ENCODE data around the gene CRYBG3. TPM values are rescaled to one million over a fixed set of nuclear protein-coding genes. Genes with fewer than 3 reads are reported as not detected.

CRYBG3 gene
- total RNA-seq, 1 donor from 2014 or later, result 30.1 TPM

DNA sequence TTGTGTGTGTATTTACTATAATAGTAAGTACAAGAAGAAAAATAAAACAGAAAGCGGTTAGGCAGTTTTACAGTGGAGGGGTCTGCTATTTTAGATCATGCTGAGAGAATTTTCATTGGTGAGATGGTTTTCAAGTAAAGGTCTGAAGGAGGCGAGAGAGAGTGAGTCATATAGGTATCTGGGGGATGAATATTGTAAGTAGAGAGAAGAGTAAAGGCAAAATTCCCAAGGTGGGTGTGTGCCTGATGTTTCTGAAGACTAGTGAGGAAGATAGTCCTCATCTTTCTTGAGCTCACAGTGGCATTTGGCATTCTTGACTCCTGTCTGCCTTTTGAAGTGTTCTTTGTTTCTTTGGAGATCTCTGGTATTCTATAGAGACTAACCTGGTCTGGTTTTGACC, 38.6 kb downstream of the CRYBG3 start:
- H3K27me3 ChIP-seq (ENCODE audit: low read depth), result no peaks in the 10 kb centered on the region
- no peaks in the 10 kb centered on the region for H3K9me3 ChIP-seq
- no peaks in the 10 kb centered on the region for H3K36me3 ChIP-seq
- H3K4me1 ChIP-seq, result peaks cover 8% of the 10 kb centered on the region
- TF ChIP-seq, protein P1, sequence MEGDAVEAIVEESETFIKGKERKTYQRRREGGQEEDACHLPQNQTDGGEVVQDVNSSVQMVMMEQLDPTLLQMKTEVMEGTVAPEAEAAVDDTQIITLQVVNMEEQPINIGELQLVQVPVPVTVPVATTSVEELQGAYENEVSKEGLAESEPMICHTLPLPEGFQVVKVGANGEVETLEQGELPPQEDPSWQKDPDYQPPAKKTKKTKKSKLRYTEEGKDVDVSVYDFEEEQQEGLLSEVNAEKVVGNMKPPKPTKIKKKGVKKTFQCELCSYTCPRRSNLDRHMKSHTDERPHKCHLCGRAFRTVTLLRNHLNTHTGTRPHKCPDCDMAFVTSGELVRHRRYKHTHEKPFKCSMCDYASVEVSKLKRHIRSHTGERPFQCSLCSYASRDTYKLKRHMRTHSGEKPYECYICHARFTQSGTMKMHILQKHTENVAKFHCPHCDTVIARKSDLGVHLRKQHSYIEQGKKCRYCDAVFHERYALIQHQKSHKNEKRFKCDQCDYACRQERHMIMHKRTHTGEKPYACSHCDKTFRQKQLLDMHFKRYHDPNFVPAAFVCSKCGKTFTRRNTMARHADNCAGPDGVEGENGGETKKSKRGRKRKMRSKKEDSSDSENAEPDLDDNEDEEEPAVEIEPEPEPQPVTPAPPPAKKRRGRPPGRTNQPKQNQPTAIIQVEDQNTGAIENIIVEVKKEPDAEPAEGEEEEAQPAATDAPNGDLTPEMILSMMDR (IDR thresholded peaks at IDR 0.05), result no peak
- intact Hi-C loops (cut with DNase I), result no loop called here
- ATAC-seq, result no peak
- no peak overlapping the region for H3K27ac ChIP-seq
- DNase-seq, result no peak
- H3K4me3 ChIP-seq, result no peak overlapping the region

DNA sequence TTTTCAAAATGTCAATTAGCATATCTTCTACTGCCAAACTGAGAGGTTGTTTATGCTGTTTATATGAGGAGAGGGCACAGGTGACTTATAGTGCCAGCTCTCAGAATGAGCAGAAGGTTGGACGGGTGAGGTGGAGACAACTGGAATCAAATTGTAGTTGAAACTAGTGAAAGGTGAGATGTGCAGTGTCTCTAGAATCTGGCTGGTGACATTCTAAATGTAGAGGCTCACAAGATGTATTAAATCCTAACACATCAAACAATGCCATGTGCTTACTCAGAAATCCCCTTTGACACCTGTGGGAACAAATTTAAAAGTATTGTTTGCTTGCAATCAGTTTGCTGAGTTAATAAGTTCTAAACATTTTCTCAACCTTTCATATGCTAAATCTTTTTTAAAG, 40.8 kb downstream of the CRYBG3 start:
- no peaks in the 10 kb centered on the region for H3K36me3 ChIP-seq
- ATAC-seq (no peak), DNase-seq (no peak)
- H3K27ac ChIP-seq, result no peak overlapping the region
- TF ChIP-seq, protein P1 (IDR thresholded peaks at IDR 0.05), result no peak
- no peaks in the 10 kb centered on the region for H3K9me3 ChIP-seq
- no peaks in the 10 kb centered on the region for H3K27me3 ChIP-seq (ENCODE audit: low read depth)
- no peak overlapping the region for H3K4me3 ChIP-seq
- H3K4me1 ChIP-seq, result peaks cover 8% of the 10 kb centered on the region
- intact Hi-C loops (cut with DNase I), result no loop called here

DNA sequence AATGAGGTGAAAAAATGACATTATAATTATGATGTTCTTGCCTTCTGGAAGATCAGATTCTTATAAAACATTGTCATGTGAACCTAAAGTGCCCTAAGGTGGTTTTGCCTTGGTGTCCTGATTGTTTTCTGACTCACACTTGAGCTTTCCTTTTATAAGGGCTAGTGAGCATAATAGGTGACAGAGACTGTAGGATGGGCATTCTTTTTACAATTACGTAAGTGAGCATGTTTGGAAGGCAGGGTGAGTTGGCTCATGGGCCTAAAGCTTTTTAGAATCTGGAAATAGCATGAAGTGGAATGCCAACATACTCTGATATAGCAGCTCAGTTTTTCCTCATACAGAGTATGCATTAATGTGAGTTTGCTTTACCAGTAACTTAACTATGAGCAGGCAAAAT, 41.2 kb downstream of the CRYBG3 start:
- TF ChIP-seq, protein P1 (IDR thresholded peaks at IDR 0.05), result no peak
- DNase-seq (no peak), ATAC-seq (no peak)
- no peak overlapping the region for H3K27ac ChIP-seq
- no peak overlapping the region for H3K4me3 ChIP-seq
- intact Hi-C loops (cut with DNase I), result no loop called here
- H3K4me1 ChIP-seq, result peaks cover 8% of the 10 kb centered on the region
- no peaks in the 10 kb centered on the region for H3K27me3 ChIP-seq (ENCODE audit: low read depth)
- no peaks in the 10 kb centered on the region for H3K36me3 ChIP-seq
- no peaks in the 10 kb centered on the region for H3K9me3 ChIP-seq

DNA sequence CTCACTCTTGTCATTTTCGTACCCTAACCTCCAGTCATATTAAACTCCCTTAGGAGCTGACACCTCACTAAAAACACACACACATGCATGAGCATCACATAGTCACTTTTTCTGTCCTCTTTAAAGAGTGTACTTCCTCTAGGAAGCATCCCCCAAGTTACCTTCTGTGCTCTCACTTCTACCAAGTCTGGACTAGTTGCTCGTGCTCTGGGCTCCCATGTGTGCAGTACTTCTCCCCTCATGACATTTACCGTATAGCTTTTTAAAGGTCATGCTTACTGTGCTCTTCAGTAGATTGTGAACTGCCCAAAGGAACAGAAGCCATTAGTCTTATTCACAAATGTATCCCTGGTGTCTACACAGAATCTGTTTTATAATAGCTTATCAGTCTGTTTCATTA, 42.0 kb downstream of the CRYBG3 start:
- TF ChIP-seq, protein P1 (IDR thresholded peaks at IDR 0.05), result no peak
- ATAC-seq, result no peak

DNA sequence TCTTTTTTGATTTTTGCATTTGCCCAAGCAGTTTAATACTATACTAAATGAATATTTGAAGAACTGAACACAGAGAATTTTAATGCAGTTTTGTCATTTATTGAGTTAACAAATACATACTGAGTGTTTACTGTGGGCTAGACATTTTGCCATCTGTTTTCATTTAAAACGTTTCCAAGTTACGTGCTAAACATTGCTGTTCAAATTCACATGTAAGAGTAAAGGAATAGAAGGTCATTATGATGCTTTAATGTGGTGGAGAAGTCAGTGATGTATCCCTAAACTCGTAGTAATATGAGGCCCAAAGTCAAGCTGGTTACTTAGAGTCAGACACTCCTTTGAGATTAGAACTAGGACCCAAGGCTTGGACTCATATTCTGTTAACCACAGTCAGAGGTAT, 49.4 kb downstream of the CRYBG3 start:
- ATAC-seq, result no peak
- Histone ChIP-seq H3K36me3 (peaks cover 15% of the 10 kb centered on the region), H3K4me1 (no peaks in the 10 kb centered on the region), H3K4me3 (no peak overlapping the region), H3K27ac (no peak overlapping the region), H3K9me3 (no peaks in the 10 kb centered on the region), H3K27me3 (ENCODE audit: low read depth) (no peaks in the 10 kb centered on the region)
- intact Hi-C loops (cut with DNase I), result no loop called here
- DNase-seq, result no peak
- TF ChIP-seq, protein P1 (IDR thresholded peaks at IDR 0.05), result no peak

More for the DNA sequence above, 42.0 kb downstream of the CRYBG3 start:
- H3K27ac ChIP-seq, result no peak overlapping the region
- no peak overlapping the region for H3K4me3 ChIP-seq
- H3K36me3 ChIP-seq, result no peaks in the 10 kb centered on the region
- intact Hi-C loops (cut with DNase I), result no loop called here
- H3K27me3 ChIP-seq (ENCODE audit: low read depth), result no peaks in the 10 kb centered on the region
- no peaks in the 10 kb centered on the region for H3K9me3 ChIP-seq
- no peak for DNase-seq
- H3K4me1 ChIP-seq, result peaks cover 8% of the 10 kb centered on the region

Data from lower lobe of right lung (tissue), 2 donors.